GM21447 (cell line): ENCODE data around the gene TNFSF13.

Experiments used
- ATAC-seq: cut with Tn5 transposase; IDR thresholded peaks from one replicate; pipeline ENCODE4 v1.9.1; 2021; ENCODE audit not compliant: unreplicated experiment

The TNFSF13 gene

DNA sequence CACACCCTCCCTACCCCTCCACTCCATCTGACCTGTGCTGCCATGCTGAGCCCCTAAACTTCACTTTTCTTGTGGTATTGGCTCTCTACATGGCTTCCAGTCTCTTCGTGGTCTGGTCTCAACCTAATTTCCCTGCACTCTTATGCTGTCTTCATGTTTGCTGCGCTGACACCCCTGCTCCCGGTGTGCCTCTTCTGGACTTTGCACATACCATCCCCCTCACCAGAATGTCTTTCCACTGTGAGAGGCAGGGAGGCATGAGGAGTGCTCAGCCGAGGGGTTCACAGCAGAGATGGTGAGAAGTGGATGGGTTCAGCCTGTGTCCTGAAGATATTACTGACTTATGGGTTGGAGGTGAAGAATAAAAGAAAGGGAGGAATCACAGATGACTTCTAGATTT lies 7.2 kb upstream of the TNFSF13 start:
- ATAC-seq, result no peak

DNA sequence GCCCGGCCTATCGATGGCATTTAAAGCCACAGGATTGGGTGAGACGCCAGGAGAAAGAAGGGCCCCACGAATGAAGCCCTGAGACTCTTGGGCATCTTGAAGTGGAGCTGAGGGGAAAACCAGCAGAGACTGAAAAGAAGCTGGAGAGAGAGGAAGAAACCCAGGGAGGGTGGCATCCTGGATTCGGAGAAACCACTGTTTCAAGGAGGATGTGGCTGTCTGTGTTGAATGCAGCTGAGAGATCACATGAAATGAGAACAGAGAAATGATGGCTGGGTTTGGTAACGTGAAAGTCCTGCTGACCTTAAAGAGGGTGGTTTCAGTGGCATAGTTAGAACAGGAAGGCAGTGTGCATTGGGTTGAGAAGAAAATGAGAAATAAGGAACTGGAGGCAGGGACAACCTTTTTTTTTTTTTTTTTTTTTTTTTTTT lies 5.9 kb upstream of the TNFSF13 start:
- peak; percentile 87 for ATAC-seq

DNA sequence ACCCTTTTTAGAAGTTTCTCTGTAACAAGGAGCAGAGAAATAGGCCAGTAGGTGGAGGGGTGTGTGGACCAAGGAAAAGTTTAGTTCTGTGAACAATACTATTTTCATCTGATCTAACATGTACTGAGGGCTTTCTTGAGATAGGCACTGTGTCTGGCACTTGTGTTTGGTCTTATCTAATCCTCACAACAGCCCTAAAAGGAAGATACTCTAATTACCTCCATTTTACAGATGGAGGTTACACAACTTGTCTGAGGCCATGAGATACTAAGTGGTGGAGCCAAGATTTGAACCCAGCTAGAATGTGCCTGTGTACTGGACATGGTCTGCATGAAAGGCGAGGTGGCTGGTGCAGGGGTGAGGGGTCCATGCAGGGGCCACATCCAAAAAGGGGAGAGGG lies 5.2 kb upstream of the TNFSF13 start:
- ATAC-seq, result no peak

DNA sequence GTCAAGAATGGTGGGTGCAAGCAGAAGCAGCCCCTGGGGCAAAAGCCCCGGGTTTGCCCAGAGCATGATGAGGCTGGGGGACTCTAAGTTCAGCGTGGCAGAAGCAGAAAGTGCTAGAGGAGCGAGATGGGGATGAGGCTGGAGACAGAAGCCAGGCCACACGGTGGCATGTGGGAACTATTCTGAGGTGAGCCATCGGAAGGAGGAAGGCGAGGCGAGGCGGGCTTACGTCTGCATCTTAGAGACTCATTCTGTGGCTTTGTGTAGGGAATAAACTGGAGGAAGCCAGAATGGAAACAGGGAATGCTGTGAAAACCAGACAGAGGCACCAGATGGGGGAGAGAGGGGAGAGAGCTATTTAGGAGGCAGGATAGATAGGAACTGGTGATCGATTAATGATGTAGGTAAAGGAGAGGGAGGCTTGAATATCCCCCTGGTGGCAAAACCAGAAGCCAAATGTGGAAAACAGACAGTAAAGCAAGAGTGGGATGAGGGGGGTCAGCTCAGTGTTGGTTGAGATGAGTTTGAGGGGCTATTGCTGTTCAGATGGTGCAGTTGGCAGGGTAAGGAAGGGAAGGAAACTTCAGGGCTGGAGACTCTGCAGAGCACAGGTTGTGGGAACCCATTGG lies 3.1 kb upstream of the TNFSF13 start:
- no peak for ATAC-seq

DNA sequence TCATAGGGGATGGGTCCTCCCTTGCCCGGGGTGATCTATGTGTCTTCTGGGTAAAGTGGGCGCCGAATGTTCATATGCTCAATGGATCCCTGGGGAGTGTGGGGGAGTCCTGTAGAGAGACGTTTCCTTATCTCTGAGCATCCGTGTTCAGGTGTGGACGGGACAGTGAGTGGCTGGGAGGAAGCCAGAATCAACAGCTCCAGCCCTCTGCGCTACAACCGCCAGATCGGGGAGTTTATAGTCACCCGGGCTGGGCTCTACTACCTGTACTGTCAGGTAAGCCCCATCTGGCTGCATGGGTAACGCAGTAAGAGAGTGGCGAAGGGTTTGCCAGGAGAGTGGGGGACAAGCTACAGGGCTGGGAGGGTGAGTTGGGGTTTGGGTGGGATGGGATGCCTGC lies 1.9 kb upstream of the TNFSF13 start:
- ATAC-seq, result no peak

DNA sequence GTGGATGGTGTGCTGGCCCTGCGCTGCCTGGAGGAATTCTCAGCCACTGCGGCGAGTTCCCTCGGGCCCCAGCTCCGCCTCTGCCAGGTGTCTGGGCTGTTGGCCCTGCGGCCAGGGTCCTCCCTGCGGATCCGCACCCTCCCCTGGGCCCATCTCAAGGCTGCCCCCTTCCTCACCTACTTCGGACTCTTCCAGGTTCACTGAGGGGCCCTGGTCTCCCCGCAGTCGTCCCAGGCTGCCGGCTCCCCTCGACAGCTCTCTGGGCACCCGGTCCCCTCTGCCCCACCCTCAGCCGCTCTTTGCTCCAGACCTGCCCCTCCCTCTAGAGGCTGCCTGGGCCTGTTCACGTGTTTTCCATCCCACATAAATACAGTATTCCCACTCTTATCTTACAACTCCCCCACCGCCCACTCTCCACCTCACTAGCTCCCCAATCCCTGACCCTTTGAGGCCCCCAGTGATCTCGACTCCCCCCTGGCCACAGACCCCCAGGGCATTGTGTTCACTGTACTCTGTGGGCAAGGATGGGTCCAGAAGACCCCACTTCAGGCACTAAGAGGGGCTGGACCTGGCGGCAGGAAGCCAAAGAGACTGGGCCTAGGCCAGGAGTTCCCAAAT lies 1.3 kb upstream of the TNFSF13 start:
- ATAC-seq, result no peak

DNA sequence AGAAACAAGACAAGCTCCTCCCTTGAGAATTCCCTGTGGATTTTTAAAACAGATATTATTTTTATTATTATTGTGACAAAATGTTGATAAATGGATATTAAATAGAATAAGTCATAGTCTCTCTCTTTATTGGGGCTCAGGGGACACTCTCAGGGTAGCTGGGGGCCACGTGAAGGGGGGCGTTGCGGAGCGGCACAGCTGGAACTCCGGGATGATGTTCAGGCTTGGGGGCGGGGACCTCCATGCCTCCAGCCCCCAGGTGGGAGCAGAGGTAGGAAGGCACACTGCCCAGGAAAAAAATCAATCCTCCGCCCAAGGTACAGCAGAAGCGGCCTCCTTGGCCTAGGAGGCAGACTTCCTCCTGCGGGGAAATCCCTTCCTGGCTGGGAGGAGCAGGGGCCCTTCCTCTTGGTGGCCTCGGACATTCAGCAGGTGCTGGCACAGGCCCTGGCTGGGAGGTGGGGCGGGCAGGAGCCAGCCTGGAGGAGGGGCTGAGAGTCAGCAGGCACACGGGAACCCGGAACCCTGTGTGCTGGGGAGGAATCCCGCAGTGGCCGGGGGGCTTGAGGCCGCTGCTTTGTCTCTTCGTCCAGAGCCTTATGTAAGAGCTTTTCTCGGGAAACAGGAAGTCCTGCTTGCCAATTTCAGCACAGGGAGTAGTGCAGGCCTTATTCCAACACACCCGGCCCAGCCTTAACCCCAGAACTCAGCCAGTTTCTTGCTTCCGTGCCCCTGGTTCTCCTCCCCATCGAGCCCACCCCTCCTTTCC lies 591 bp upstream of the TNFSF13 start:
- ATAC-seq, result peak; percentile 37

DNA sequence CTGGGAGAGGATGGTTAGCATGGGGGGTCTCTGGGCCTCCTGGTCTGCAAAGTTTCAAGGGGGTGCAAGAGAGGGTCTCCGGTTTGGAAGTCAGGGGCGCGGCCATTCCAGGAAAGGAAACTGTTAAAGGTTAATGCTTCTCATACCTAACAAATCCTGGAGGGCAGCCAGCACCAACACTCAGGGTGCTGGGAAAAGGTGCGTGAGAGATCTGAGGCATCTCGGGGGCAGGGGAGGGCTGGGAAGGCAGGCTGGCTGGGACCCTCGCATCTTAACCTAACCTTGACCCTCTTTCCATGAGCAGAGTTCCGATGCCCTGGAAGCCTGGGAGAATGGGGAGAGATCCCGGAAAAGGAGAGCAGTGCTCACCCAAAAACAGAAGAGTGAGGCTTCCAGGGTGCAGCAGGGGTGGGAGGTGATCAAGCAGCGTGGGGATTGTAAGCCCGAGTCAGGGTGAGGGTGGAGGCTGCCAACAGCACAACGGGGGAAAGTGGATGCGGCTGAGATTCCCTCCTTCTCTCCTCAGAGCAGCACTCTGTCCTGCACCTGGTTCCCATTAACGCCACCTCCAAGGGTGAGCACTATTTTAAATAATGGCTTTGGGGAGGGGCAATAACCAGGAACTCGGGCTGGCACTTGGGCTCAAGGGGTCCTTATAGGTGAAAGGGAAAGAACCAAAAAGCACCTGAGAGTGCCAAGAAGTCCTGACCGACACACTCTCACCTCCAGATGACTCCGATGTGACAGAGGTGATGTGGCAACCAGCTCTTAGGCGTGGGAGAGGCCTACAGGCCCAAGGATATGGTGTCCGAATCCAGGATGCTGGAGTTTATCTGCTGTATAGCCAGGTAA lies 996 bp downstream of the TNFSF13 start:
- no peak for ATAC-seq

DNA sequence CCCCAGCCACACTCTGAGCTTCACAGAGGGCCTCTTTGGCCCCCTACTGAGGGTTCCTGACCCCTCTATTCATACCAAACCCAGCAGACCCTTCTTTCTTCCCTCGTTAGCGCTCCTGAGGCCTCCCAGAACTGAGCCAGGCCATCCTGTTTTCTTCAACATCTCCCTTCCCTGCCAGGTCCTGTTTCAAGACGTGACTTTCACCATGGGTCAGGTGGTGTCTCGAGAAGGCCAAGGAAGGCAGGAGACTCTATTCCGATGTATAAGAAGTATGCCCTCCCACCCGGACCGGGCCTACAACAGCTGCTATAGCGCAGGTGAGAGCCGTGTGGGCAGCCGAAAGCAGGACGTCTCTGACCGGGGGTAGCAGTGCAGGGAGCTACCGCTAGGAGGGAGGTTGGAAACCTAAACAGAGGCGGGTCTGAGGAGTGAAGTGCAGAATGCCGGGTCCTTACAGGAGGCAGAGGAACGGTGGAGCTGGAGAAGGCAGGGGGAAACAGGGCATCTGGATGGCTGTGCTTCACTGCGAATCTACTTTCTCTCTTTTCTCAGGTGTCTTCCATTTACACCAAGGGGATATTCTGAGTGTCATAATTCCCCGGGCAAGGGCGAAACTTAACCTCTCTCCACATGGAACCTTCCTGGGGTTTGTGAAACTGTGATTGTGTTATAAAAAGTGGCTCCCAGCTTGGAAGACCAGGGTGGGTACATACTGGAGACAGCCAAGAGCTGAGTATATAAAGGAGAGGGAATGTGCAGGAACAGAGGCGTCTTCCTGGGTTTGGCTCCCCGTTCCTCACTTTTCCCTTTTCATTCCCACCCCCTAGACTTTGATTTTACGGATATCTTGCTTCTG lies 1.9 kb downstream of the TNFSF13 start:
- no peak for ATAC-seq

DNA sequence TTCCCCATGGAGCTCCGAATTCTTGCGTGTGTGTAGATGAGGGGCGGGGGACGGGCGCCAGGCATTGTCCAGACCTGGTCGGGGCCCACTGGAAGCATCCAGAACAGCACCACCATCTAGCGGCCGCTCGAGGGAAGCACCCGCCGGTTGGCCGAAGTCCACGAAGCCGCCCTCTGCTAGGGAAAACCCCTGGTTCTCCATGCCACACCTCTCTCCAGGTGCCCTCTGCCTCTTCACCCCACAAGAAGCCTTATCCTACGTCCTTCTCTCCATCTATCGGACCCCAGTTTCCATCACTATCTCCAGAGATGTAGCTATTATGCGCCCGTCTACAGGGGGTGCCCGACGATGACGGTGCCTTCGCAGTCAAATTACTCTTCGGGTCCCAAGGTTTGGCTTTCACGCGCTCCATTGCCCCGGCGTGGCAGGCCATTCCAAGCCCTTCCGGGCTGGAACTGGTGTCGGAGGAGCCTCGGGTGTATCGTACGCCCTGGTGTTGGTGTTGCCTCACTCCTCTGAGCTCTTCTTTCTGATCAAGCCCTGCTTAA lies 2.6 kb downstream of the TNFSF13 start:
- peak; percentile 52 for ATAC-seq

DNA sequence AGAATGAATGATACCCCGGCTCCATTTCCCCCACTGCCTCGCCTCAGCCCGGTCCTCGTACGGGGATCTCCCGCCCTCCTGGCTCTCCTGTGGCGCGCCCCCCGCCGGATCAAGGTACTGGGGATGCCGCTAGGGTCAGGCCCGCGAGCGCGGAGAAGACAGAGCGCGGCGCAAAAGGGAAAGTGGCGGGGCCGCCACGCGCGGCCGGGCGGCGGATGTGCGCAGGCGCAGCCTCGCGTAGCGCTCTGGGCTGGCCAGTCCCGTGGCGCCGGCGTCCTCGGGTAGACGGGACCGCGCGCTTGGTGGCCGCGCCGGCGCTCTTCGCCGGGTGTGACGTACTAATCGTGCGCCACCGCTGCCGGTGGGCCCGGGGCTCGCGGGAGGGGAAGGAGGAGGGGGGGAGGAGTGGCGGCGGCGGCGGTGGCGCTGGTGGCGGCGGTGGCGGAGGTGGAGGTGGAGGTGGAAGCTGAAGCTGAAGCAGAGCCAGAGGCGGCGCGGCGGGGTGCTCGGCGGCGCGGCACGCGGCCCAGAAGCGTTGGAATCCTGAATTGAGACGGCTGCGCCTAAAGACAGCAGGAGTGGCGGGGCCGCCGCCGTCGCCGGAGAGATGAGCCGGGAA lies 3.1 kb downstream of the TNFSF13 start, which contains the start of gene SENP3:
TSS of gene SENP3 (plus strand) at position 331 of the 619 bp plus-strand sequence. CDS start 1,158 bp downstream, outside the sequence.
- ATAC-seq, result peak; percentile 41

DNA sequence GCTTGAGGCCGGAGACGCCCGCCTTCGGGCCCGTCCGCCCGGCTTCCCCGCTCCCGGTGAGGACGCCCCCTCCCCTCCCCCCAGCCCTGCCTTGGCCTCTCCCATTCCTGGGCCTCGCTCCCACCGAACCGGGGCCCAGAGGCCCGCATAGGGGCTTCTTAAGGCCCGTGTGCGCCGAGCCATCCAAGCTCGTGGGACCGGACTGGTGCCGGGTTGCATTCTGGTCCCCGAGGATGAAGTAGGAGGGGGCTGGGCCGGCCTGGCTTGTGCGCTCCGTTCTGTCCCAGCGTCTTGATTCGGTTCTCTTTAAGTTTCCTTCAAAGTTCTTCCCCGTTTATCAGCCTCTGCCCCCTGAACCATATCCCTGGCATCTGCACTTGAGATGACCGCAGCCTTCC lies 3.7 kb downstream of the TNFSF13 start:
- no peak for ATAC-seq

DNA sequence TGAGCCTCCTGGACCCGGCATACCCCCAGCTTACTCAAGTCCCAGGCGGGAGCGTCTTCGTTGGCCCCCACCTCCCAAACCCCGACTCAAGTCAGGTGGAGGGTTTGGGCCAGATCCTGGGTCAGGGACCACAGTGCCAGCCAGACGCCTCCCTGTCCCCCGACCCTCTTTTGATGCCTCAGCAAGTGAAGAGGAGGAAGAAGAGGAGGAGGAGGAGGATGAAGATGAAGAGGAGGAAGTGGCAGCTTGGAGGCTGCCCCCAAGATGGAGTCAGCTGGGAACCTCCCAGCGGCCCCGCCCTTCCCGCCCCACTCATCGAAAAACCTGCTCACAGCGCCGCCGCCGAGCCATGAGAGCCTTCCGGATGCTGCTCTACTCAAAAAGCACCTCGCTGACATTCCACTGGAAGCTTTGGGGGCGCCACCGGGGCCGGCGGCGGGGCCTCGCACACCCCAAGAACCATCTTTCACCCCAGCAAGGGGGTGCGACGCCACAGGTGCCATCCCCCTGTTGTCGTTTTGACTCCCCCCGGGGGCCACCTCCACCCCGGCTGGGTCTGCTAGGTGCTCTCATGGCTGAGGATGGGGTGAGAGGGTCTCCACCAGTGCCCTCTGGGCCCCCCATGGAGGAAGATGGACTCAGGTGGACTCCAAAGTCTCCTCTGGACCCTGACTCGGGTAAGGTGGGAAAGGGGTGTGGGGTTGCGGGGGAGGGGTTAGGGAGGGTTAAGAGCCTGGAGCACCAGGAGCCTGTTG lies 4.7 kb downstream of the TNFSF13 start:
- no peak for ATAC-seq

DNA sequence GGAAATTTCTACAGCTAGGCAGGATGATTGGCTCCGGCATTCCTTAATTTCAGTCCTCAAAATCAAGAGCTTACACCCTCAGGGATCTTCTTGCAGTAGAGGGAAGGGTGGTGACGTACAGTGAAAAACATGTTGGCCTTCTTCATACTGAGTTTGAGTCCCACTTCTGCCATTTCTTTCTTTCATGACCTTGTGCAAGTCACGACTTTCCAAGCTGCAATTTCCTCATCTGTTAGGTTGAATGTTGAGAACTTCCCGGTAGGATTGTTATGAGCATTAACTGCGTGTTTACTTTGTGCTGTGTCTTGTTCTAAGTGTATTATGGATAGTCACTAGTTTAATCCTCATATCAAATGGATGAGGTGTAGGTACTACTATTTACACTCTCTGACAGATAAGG lies 11.0 kb downstream of the TNFSF13 start:
- no peak for ATAC-seq

DNA sequence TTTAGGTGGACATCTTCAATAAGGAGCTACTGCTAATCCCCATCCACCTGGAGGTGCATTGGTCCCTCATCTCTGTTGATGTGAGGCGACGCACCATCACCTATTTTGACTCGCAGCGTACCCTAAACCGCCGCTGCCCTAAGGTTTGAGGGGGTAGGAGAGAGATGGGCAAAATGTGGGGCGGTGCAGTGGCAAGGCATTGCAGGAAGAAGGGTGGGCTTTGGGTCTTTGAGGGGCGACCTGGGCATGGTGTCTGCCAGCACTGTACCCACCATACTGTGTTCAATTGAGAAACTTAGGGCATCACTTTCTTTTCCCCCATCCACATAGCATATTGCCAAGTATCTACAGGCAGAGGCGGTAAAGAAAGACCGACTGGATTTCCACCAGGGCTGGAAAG lies 11.8 kb downstream of the TNFSF13 start:
- ATAC-seq, result no peak

DNA sequence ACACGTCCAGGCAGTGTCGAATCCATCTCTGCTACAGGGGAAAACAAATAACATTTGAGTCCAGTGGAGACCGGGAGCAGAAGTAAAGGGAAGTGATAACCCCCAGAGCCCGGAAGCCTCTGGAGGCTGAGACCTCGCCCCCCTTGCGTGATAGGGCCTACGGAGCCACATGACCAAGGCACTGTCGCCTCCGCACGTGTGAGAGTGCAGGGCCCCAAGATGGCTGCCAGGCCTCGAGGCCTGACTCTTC lies 13.7 kb downstream of the TNFSF13 start:
- ATAC-seq, result no peak

DNA sequence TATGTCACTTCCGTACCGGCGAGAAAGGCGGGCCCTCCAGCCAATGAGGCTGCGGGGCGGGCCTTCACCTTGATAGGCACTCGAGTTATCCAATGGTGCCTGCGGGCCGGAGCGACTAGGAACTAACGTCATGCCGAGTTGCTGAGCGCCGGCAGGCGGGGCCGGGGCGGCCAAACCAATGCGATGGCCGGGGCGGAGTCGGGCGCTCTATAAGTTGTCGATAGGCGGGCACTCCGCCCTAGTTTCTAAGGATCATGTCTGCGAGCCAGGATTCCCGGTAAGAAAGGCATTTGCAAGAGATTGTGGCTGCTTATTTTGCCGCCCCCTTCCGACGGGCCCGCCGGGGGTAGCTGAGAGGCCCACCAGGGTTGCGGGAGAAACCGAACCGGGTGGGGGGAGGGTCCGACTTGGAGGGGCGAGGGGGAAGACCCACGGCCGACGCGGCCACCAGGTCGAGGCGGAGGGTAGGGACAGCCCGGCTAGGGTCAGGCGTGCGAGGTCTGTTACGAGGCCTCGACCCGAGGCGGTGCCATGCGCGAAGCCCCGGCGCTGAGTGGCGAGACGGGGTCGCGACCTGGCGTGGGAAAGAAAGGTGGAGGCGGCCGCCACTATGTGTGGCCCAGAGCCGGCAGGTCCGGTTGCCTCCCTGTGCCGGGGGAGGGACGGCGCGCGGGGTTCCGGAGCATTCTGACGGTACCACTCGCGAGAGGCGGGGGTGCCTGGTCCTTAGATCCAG lies 14.2 kb downstream of the TNFSF13 start:
- ATAC-seq, result peak; percentile 85

DNA sequence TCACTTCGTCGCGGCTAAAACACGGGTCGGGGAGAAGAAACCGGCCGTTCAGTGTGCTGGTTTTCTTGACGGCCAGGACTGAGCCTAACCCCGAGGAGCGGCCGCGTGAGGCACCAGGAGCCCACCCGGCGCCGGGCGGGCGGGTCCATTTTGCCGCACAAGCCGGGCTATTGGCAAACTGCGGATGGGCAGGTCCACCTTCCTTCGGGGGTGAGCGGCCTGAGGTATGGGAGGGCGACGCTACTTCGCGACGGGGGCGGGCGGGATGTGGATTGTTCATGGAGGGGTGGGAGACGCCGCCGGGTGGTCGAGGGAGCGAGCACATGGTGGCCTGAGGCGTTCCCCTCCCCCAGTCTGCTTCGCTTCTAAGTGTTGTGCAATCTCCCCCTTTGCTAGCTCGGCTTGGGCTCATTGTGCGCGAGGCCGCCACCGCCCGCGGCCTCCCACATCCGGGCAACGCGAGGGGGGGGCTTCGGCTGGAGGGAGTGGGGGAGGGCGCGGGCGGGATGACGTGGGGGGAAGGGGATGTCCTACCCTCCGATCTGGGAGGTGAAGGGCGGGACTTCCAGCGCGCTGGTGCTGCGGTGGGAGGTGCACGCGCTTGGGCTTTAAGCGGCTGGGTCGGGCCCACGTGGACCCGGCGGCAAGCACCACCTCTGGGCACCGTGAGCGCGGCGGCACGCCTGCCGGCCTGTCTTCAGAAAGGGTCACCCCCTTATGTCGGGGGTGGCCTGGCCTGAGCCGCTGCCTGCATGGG lies 15.0 kb downstream of the TNFSF13 start:
- no peak for ATAC-seq
